HEK293 (cell line): ENCODE data around the gene ISOC1.

Experiments
- CTCF ChIA-PET: fragments of 350-600 bp; formaldehyde crosslinking; extraction: SDS; loops from one replicate; lab custom pipeline; 2021; ENCODE audit warnings: antibody characterized with exemption; lab: Yijun Ruan, JAX
- POLR2A ChIA-PET: fragments of 300-600 bp; formaldehyde crosslinking; extraction: SDS; loops from one replicate; lab custom pipeline; 2020; ENCODE audit warnings: antibody characterized with exemption, inconsistent platforms; lab: Yijun Ruan, JAX
- H3K27ac ChIP-seq: fragments of 200-500 bp; sonication (Bioruptor generic); 2 replicates; pipeline ENCODE4 v1.5.1; 2014; ENCODE audit warnings: low read depth, low read length, control low read depth, inconsistent platforms; ENCODE audit errors: extremely low read depth
- H3K36me3 ChIP-seq, 2 experiments: fragments of 200-500 bp in 1 of 2; sonication (Bioruptor generic) in 1 of 2; 1 replicate in 1 of 2; 2 replicates in 1 of 2; pipeline ENCODE4 v1.5.1; 2014 to 2017; ENCODE audit warnings: inconsistent platforms in 2 of 2, low read length in 2 of 2; ENCODE audit not compliant: control insufficient read depth in 2 of 2, insufficient read depth in 1 of 2
- H3K4me1 ChIP-seq: fragments of 200-500 bp; sonication (Bioruptor generic); 2 replicates; pipeline ENCODE4 v1.5.1; 2014; ENCODE audit warnings: mild to moderate bottlenecking, low read length, inconsistent platforms; ENCODE audit not compliant: control insufficient read depth, insufficient read depth
- H3K4me3 ChIP-seq: 2 replicates; pipeline ENCODE4 v1.5.1; 2011; ENCODE audit warnings: low read depth, mild to moderate bottlenecking, control low read depth, low read length, moderate library complexity
- H3K9me3 ChIP-seq: fragments of 200-500 bp; sonication (Bioruptor generic); 2 replicates; pipeline ENCODE4 v1.5.1; 2014; ENCODE audit warnings: low read depth, low read length, inconsistent platforms; ENCODE audit not compliant: control insufficient read depth, insufficient read depth
- ATF2 ChIP-seq: fragments of 450-650 bp; formaldehyde crosslinking; IDR thresholded peaks from 2 replicates; pipeline ENCODE4 v1.5.1; 2016; ENCODE audit warnings: missing biosample characterization, missing genetic modification characterization, low read depth
- BCL6B ChIP-seq: fragments of 450-650 bp; formaldehyde crosslinking; IDR thresholded peaks from 2 replicates; pipeline ENCODE4 v1.5.1; 2017; ENCODE audit warnings: missing biosample characterization, missing genetic modification characterization
- MZF1 ChIP-seq: fragments of 450-650 bp; formaldehyde crosslinking; IDR thresholded peaks from 2 replicates; pipeline ENCODE4 v1.5.1; 2017; ENCODE audit warnings: missing biosample characterization, missing genetic modification characterization, borderline replicate concordance
- REST ChIP-seq: fragments of 450-650 bp; formaldehyde crosslinking; IDR thresholded peaks from 2 replicates; pipeline ENCODE4 v1.5.1; 2016; ENCODE audit warnings: missing biosample characterization, missing genetic modification characterization
- ZBTB21 ChIP-seq: fragments of 450-650 bp; formaldehyde crosslinking; IDR thresholded peaks from 2 replicates; pipeline ENCODE4 v1.5.1; 2017; ENCODE audit warnings: missing biosample characterization, missing genetic modification characterization
- ZBTB8A ChIP-seq: fragments of 450-650 bp; formaldehyde crosslinking; IDR thresholded peaks from 2 replicates; pipeline ENCODE4 v1.5.1; 2016; ENCODE audit warnings: missing biosample characterization, missing genetic modification characterization
- ZFP3 ChIP-seq: fragments of 450-650 bp; formaldehyde crosslinking; IDR thresholded peaks from 2 replicates; pipeline ENCODE4 v1.5.1; 2016; ENCODE audit warnings: low read depth, missing biosample characterization, missing genetic modification characterization
- ZFP37 ChIP-seq: fragments of 450-650 bp; formaldehyde crosslinking; IDR thresholded peaks from 2 replicates; pipeline ENCODE4 v1.5.1; 2016; ENCODE audit warnings: missing biosample characterization, missing genetic modification characterization
- ZNF350 ChIP-seq: fragments of 450-650 bp; formaldehyde crosslinking; IDR thresholded peaks from 2 replicates; pipeline ENCODE4 v1.5.0; 2017; ENCODE audit warnings: missing biosample characterization, mild to moderate bottlenecking, missing genetic modification characterization
- ZNF354C ChIP-seq: fragments of 450-650 bp; formaldehyde crosslinking; IDR thresholded peaks from 2 replicates; pipeline ENCODE4 v1.5.1; 2016; ENCODE audit warnings: missing biosample characterization, missing genetic modification characterization, low read depth, borderline replicate concordance
- ZNF394 ChIP-seq: fragments of 450-650 bp; formaldehyde crosslinking; IDR thresholded peaks from 2 replicates; pipeline ENCODE4 v1.5.1; 2016; ENCODE audit warnings: missing biosample characterization, missing genetic modification characterization, mild to moderate bottlenecking, moderate library complexity, borderline replicate concordance
- ZNF529 ChIP-seq: fragments of 450-650 bp; formaldehyde crosslinking; IDR thresholded peaks from 2 replicates; pipeline ENCODE4 v1.5.1; 2017; ENCODE audit warnings: missing genetic modification characterization, missing biosample characterization; ENCODE audit not compliant: insufficient replicate concordance
- ZNF555 ChIP-seq: fragments of 450-650 bp; formaldehyde crosslinking; conservative IDR thresholded peaks from 2 replicates; pipeline ENCODE4 v1.5.1; 2017; ENCODE audit warnings: missing biosample characterization, mild to moderate bottlenecking, missing genetic modification characterization, inconsistent platforms
- ZNF629 ChIP-seq: fragments of 450-650 bp; formaldehyde crosslinking; IDR thresholded peaks from 2 replicates; pipeline ENCODE4 v1.5.1; 2017; ENCODE audit warnings: missing biosample characterization, missing genetic modification characterization
- ZSCAN23 ChIP-seq: fragments of 450-650 bp; formaldehyde crosslinking; IDR thresholded peaks from 2 replicates; pipeline ENCODE4 v1.5.1; 2016; ENCODE audit warnings: missing biosample characterization, missing genetic modification characterization
- TF ChIP-seq, protein P1 (sequence below): fragments of 450-650 bp; formaldehyde crosslinking; IDR thresholded peaks from 2 replicates; pipeline ENCODE4 v1.5.1; 2016; ENCODE audit warnings: missing biosample characterization, missing genetic modification characterization
- TF ChIP-seq, protein P2 (sequence below): fragments of 450-650 bp; formaldehyde crosslinking; IDR thresholded peaks from 2 replicates; pipeline ENCODE4 v1.5.1; 2016; ENCODE audit warnings: missing biosample characterization, missing genetic modification characterization

The ISOC1 gene

GRCh38 chr5:129101794-129102193, 7.2 kb downstream of the ISOC1 start:
- H3K36me3 ChIP-seq: peaks cover 0 to 10% of the 10 kb centered on the region in 2 experiments; a peak in 1 of 3 replicates
- H3K27ac ChIP-seq: no peak overlapping the region
- H3K4me3 ChIP-seq: no peak overlapping the region
- POLR2A ChIA-PET: interaction anchor here (1.8 kb wide), 1 partner anchor 7 kb away, joined by 6 read pairs; the partner anchor contains the start of gene ISOC1
- TF ChIP-seq MZF1 (tag by site-specific recombination): no peak
- TF ChIP-seq ATF2 (tag by site-specific recombination): peak; percentile 86
- no peak for TF ChIP-seq ZNF354C (tag by site-specific recombination)
- peak; percentile 25; the same call in 1 of the 2 replicates for TF ChIP-seq ZNF629 (tag by site-specific recombination)
- CTCF ChIA-PET: no interaction called here
- no peaks in the 10 kb centered on the region for H3K9me3 ChIP-seq
- peaks cover 14% of the 10 kb centered on the region for H3K4me1 ChIP-seq

DNA sequence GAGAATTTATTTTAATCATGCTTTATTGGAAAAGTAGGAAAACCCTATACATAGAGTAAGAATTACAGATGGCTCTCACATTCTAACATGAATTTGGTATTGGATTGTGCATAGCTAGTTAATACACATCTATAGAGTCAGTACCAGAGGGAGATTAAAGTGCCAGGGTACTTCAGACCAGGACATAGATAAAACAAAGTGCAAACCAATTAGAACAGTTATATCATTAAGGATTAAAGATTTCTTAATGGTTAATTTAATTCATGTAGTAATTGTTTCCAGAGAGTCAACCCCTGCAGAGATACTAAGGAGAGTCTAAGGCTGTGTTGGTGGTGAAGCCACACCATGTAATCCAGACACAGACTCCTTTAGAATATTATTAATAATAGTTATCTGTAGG, 8.8 kb downstream of the ISOC1 start:
- no peak overlapping the region for H3K27ac ChIP-seq
- H3K36me3 ChIP-seq: peaks cover 4 to 23% of the 10 kb centered on the region in 2 experiments
- CTCF ChIA-PET: no interaction called here
- no peaks in the 10 kb centered on the region for H3K9me3 ChIP-seq
- peaks cover 11% of the 10 kb centered on the region for H3K4me1 ChIP-seq
- POLR2A ChIA-PET: interaction anchor here (1.8 kb wide), 1 partner anchor 9 kb away, joined by 6 read pairs; the partner anchor contains the start of gene ISOC1
- TF ChIP-seq BCL6B (tag by site-specific recombination): no peak
- no peak for TF ChIP-seq REST (tag by site-specific recombination)
- no peak for TF ChIP-seq ZNF394 (tag by site-specific recombination)
- TF ChIP-seq, protein P1, sequence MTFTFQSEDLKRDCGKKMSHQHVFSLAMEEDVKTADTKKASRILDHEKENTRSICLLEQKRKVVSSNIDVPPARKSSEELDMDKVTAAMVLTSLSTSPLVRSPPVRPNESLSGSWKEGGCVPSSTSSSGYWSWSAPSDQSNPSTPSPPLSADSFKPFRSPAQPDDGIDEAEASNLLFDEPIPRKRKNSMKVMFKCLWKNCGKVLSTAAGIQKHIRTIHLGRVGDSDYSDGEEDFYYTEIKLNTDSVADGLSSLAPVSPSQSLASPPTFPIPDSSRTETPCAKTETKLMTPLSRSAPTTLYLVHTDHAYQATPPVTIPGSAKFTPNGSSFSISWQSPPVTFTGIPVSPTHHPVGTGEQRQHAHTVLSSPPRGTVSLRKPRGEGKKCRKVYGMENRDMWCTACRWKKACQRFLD (tag by site-specific recombination): no peak
- TF ChIP-seq ATF2 (tag by site-specific recombination): no peak
- TF ChIP-seq ZNF555 (tag by site-specific recombination): no peak
- no peak for TF ChIP-seq ZNF350 (tag by site-specific recombination)
- TF ChIP-seq ZFP37 (tag by site-specific recombination): no peak
- no peak for TF ChIP-seq ZBTB8A (tag by site-specific recombination)
- TF ChIP-seq ZNF529 (tag by site-specific recombination): no peak
- no peak for TF ChIP-seq ZFP3
- TF ChIP-seq, protein P2, sequence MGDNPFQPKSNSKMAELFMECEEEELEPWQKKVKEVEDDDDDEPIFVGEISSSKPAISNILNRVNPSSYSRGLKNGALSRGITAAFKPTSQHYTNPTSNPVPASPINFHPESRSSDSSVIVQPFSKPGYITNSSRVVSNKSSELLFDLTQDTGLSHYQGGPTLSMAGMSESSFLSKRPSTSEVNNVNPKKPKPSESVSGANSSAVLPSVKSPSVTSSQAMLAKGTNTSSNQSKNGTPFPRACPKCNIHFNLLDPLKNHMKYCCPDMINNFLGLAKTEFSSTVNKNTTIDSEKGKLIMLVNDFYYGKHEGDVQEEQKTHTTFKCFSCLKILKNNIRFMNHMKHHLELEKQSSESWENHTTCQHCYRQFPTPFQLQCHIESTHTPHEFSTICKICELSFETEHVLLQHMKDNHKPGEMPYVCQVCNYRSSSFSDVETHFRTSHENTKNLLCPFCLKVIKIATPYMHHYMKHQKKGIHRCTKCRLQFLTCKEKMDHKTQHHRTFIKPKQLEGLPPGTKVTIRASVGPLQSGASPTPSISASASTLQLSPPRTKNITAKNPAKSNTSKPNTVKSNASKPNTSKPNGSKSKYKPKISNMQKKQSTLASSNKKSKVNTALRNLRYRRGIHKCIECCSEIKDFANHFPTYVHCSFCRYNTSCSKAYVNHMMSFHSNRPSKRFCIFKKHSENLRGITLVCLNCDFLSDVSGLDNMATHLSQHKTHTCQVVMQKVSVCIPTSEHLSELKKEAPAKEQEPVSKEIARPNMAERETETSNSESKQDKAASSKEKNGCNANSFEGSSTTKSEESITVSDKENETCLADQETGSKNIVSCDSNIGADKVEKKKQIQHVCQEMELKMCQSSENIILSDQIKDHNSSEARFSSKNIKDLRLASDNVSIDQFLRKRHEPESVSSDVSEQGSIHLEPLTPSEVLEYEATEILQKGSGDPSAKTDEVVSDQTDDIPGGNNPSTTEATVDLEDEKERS (tag by site-specific recombination): no peak
- no peak for TF ChIP-seq ZBTB21 (tag by site-specific recombination)
- TF ChIP-seq ZSCAN23 (tag by site-specific recombination): no peak
- TF ChIP-seq, all 188 proteins: peak for 0
- no peak overlapping the region for H3K4me3 ChIP-seq
